Adrenal gland (tissue), 5 donors: ENCODE data around the gene TRIO.

Source experiments
- CTCF ChIP-seq, 6 experiments: fragments of 450-650 bp in 4 of 6; fragments of 200-600 bp in 2 of 6; sonication (generic) in 1 of 6; IDR thresholded peaks; 1 replicate in 5 of 6; 2 replicates in 1 of 6; pipeline versions ENCODE4 v1.5.1 to v1.8.0; 2016 to 2021; ENCODE audit warnings: antibody characterized with exemption in 6 of 6, mild to moderate bottlenecking in 2 of 6, moderate library complexity in 1 of 6
- POLR2A ChIP-seq, 2 donors: fragments of 450-650 bp; IDR thresholded peaks; one replicate each; pipeline ENCODE4 v1.6.1; 2017; ENCODE audit warnings: antibody characterized with exemption in 2 of 2, mild to moderate bottlenecking in 2 of 2, moderate library complexity in 1 of 2
- donor health status: DM: no; HTN: no; CAD: no.

GRCh38 chr5:14208071-14209021 lies 65.2 kb downstream of the TRIO start:
- TF ChIP-seq POLR2A (IDR thresholded peaks at IDR 0.05): no peak
- TF ChIP-seq CTCF (IDR thresholded peaks at IDR 0.05): no peak
